A673 (cell line): ENCODE data around the gene RFX5.

Experiments used
- CTCF ChIP-seq: fragments of 300-800, 200-600 bp; sonication (generic); conservative IDR thresholded peaks from 2 replicates; pipeline ENCODE4 v1.5.1; 2017; ENCODE audit warnings: low read depth, mild to moderate bottlenecking, antibody characterized with exemption, low read length, moderate library complexity, mixed read lengths
- EZH2 ChIP-seq: fragments of 200-600 bp; sonication (generic); IDR thresholded peaks from 2 replicates; pipeline ENCODE4 v1.6.1; 2017; ENCODE audit warnings: borderline replicate concordance, low read depth, mild to moderate bottlenecking, mixed read lengths, antibody characterized with exemption, low read length; ENCODE audit not compliant: poor library complexity, severe bottlenecking

GRCh38 chr1:151327903-151328674 is 19.0 kb downstream of the RFX5 start:
- TF ChIP-seq CTCF = no peak
- no peak for TF ChIP-seq EZH2
